NCI-H2029 (cell line): ENCODE results near the gene OGFR.

ENCODE experiments used
- DNase-seq: peaks from one replicate; lab custom pipeline; 2025; lab: John Stamatoyannopoulos, UW

OGFR gene

GRCh38 chr20:62815066-62815991 lies 10.7 kb downstream of the OGFR start:
- DNase-seq: no peak

- no peak for DNase-seq
Measured at GRCh38 chr20:62816031-62816883, 11.6 kb downstream of the OGFR start.

DNA sequence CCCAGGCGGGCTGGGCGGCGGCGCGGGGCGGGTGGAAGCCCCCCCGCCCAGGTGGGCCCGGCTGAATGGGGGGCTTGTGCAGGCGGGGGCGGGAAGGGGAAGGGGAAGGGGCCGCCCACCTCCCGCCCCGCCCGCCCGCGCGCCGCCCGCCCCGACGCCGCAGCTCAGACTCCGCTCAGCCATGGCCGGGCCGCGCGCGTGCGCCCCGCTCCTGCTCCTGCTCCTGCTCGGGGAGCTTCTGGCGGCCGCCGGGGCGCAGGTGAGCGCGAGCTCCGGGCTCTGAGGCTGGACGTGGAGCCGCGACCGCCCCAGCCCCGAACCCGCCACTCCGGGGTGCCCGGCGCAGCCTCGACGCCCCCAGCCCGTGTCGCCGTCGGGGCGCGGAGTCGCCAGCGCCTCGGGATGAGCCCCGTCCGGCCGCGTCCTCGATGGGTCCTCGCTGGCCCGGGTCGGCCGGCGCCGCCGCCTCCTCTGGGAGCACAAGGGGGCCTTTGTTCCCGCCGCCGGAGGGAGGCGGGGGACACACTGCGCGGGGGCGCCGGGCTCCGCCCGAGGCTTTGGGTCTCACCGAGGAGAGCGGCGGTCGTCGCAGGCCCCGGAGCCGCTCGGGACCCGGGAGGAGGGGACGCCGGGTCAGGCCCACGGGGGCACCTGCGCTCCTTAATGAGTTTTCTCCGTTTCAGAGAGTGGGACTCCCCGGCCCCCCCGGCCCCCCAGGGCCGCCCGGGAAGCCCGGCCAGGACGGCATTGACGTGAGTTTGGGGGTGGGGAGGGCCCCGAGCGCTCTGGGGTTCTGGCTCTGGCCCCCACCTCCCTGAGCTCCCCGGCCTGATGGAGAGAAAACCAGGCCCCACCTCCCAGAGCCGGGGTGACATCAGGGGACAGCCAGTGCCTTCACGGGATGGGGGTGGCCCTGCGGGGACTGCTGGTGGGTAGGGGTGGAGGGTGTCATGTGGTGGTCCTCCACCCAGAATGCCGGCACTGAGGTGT lies 12.5 kb downstream of the OGFR start, which contains the start of gene COL9A3:
COL9A3 (plus strand) TSS at position 167 of the 990 bp plus-strand sequence; CDS start at position 182, 15 bp downstream.
- no peak for DNase-seq

DNA sequence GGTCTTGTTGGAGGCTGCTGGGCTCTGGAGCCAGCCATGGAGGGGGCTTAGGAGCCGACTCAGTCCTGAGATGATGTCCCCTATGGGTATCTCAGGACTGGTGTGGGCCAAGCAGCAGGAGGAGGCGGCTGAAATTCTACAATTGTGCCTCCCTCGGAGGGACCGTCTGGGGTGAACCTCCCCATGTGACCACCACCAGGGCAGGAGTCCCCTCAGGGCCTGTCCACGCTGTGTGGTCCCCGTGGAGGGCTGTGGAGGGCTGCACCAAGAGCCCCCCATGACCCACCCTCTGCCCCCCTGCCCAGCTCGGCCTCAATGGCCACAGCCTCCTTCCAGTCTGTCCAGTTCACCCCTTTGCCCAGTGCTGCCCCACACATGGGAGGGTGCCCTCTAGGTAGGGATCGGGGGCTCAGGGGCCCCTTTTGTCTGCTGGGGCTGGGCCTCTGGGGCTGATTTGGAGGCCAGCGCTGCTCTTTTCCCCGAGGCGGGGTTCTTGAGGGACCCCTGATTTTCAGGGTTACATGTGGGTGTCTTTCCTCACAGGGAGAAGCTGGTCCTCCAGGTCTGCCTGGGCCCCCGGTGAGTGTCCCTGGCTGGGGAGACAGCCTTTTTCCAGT lies 13.4 kb downstream of the OGFR start:
- no peak for DNase-seq

- peak; percentile 14 for DNase-seq
Measured at GRCh38 chr20:62818592-62819493, 14.2 kb downstream of the OGFR start.

- DNase-seq: no peak
Measured at GRCh38 chr20:62819494-62820174, 15.0 kb downstream of the OGFR start.

GRCh38 chr20:62820208-62820961 lies 15.8 kb downstream of the OGFR start:
- no peak for DNase-seq

- DNase-seq: no peak
Measured at GRCh38 chr20:62820962-62821725, 16.5 kb downstream of the OGFR start.

- no peak for DNase-seq
Measured at GRCh38 chr20:62821726-62822210, 17.1 kb downstream of the OGFR start.

GRCh38 chr20:62822239-62822787 lies 17.7 kb downstream of the OGFR start:
- no peak for DNase-seq

DNA sequence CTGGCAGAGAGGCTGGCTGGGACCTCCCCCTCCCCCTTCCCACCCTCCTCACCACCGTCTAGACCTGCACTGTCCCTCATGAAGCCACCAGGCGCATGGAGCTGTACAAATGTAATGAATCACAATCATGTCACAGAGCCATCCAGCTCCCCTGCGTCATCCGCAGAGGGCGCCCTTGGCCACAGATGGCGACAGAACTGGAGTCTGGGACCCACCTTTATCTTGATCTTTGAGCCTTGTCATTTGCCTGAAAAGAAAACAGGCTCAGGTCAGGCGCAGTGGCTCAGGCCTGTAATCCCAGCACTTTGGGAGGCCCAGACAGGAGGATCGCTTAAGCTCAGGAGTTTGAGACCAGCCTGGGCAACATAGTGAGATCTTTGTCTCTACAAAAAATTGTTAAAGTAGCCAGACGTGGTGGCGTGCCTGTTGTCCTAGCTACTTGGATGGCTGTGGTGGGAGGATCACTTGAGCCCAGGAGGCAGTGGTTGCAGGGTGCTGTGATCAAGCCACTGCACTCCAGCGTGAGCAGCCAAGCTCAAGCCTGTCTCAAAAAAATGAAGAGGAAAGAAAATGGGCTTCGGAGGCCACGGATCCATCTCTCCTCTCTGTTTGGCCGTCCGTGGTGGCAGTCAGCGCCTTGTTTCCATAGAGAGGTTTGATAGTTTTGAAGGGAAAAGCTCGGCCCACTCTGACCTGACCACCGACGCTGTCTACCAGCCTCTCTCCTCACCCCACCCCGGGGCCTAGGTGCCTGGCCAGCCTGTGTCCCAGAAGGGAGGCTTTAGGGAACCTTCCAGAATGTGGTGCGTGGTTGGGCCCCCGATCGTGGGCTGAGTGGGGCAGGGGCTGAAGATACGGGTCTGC lies 18.4 kb downstream of the OGFR start:
- DNase-seq: peak; percentile 62

- DNase-seq: no peak
Measured at GRCh38 chr20:62823688-62824475, 19.2 kb downstream of the OGFR start.

DNA sequence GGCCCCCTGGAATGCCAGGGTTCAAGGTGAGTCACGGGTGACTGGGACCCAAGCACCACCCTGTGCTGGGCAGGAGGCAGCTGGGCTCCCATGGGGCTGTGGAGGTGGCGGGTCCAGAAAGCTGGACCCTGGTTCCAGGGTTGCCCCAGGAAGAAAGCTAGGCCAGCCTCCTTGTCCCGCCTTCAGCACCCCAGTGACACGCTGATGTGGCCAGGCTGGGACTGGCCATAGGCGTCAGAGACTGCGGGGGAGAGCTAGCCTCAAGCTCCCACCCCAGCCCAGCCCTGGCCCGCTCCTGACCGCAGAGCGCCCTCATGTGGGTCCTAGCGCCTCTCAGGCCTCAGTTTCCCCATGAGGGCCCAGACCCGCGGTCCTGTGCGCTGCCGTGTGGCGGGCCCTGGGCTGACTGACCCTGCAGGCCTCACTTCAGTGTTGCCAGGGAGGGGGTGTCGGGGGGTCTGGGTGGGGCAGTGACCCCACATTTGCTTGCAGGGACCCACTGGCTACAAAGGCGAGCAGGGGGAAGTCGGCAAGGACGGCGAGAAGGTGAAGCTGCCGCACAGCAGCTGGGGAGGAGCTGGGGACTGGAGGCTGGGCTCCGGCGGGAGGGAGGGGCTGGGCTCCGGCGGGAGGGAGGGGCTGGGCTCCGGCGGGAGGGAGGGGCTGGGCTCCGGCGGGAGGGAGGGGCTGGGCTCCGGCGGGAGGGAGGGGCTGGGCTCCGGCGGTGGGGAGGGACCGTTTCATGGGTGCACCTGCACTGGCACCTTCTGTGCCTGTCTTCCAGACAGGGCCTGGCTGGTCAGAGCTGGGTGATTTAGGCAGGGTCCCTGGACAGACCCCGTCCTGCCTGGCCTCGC lies 20.1 kb downstream of the OGFR start:
- no peak for DNase-seq

DNA sequence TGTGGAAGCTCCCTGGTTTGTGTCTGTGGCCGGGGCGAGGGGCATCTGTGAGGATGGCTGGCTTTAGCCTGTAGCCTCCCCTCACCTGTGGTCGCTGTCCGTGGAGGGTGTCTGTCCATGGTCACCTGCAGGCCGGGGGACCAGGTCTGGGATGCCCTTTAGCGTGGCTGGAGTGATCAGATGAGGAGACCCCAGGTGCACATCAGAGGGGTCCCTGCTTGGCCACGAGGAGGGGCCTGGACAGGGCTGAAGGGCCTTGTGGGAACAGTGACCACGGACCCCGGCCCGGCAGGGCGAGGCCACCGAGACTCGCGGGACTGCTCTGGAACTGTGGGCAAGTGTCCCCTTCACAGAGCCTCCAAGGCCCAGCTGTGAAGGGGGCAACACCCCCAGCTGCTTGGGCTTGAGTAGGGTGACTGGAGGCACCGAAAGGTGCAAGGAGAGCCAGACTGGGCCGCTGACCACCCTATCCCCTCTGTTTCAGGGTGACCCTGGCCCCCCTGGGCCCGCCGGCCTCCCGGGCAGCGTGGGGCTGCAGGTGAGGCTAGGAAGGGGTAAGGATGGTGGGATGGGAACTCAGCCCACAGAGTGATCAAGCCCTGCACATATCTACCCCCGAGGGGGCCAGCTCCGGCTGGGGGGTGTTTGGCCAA lies 20.8 kb downstream of the OGFR start:
- no peak for DNase-seq
